Psoas muscle (tissue), 8 donors: ENCODE measurements around the gene FANCC. TPM values are rescaled to one million over a fixed set of nuclear protein-coding genes. Genes with fewer than 3 reads are reported as not detected.

Source experiments
- ATAC-seq, 4 donors: fragments of 200-7000 bp; cut with Tn5 transposase; one replicate each; pipeline ENCODE4 v1.9.1; 2020; ENCODE audit warnings: moderate library complexity in 3 of 4, mild to moderate bottlenecking in 2 of 4
- DNase-seq, 2 donors: peaks; one replicate each; pipeline ENCODE4 v3.0.0-alpha.2; 2020
- H3K27ac ChIP-seq: fragments of 200-600 bp; one replicate; pipeline ENCODE4 v1.8.0; 2022
- H3K27me3 ChIP-seq, 3 donors: fragments of 200-600 bp in 1 of 3; one replicate each; pipeline versions ENCODE4 v1.6.1 to v1.8.0; 2013 to 2022; ENCODE audit warnings: low read length in 2 of 3, mild to moderate bottlenecking in 2 of 3, moderate library complexity in 1 of 3; ENCODE audit not compliant: insufficient read depth in 3 of 3
- H3K36me3 ChIP-seq, 2 donors: fragments of 200-600 bp in 1 of 2; one replicate each; pipeline versions ENCODE4 v1.6.1 to v1.8.0; 2013 to 2022; ENCODE audit warnings: low read depth in 1 of 2, mild to moderate bottlenecking in 1 of 2, moderate library complexity in 1 of 2; ENCODE audit not compliant: insufficient read depth in 1 of 2
- H3K4me1 ChIP-seq: fragments of 200-600 bp; one replicate; pipeline ENCODE4 v1.8.0; 2022
- H3K4me3 ChIP-seq: fragments of 200-600 bp; one replicate; pipeline ENCODE4 v1.8.0; 2022; ENCODE audit warnings: mild to moderate bottlenecking
- H3K9me3 ChIP-seq: fragments of 200-600 bp; one replicate; pipeline ENCODE4 v1.8.0; 2022
- CTCF ChIP-seq: fragments of 200-600 bp; IDR thresholded peaks from one replicate; pipeline ENCODE4 v1.8.0; 2022; ENCODE audit warnings: antibody characterized with exemption
- WGBS, 3 donors: extraction: QIAGEN DNeasy Blood & Tissue Kit; methylation state at CpG; one replicate each; pipeline versions ENCODE4 v1.1.6 to v1.1.7; 2013; 5-methylcytosine and 5-hydroxymethylcytosine counted together
- intact Hi-C, 2 donors: fragments of 100-400 bp; cut with DNase I; formaldehyde crosslinking; loops; one replicate each; pipeline versions ENCODE4 v1.11.0 to v1.14.2; 2022
- polyA plus RNA-seq, 3 donors: library from polyadenylated mRNA; stranded (reverse); fragments of 200-250 nt; gene quantifications; one replicate each; pipeline ENCODE4 v1.2.3, GENCODE V29; 2013
- total RNA-seq, 4 donors: library from RNA; stranded (reverse); fragmentation: NEBNext Ultra II Directional in 2 of 4; extraction: Animal tissue kit (Norgen Biotek cat#: 25700) in 2 of 4; gene quantifications; one replicate each; pipeline versions ENCODE4 v1.2.1 to v1.2.4, GENCODE V29; 2021 to 2023
- donor health status: healthy with polysubstance abuse.
- donor health status: DM: no; HTN: no; CAD: no; lungs with moderate emphysema.
- donor health status: Bipolar disorder and iron deficiency.
- donor health status: healthy.
- donor health status: DM: yes; HTN: yes; CAD: no.
- donor health status: DM: no; HTN: no; CAD: no.
- donor health status: DM: no; HTN: no; CAD: no.
- donor health status: DM: yes; HTN: yes; CAD: no.

The FANCC gene
- total and polyA plus RNA-seq, 7 donors: 2.1 to 5.2 (median 3.6) TPM

DNA sequence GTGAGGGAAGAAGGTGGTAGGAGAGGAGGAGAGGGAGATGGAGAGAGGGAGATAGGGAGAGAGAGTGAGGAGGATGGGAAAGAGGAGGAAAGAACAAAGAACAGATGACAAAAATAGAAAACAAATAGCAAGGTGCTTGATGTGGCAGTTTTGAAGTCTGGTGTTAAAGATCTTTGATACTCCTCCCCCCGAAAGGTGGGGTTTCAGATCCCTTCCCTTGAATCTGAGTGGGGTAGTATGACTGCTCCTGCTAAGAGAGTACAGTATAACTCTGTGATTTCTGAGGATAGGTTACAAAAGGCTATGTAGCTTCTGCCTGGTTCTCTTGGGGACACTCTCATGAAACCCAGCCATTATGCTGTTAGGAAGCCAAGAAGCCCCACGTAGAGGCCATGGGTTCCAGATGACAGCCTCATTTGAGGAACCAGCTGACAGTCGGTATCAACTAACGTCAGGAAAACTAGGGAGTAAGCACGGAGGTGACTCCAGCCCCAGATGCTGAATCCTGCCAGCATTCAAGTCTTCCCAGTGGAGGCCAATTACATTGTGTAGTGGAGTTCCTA is 102.1 kb downstream of the FANCC start:
- H3K4me3 ChIP-seq: no peak overlapping the region
- peaks cover 7% of the 10 kb centered on the region for H3K4me1 ChIP-seq
- no peak for ATAC-seq
- DNase-seq: no peak
- no peaks in the 10 kb centered on the region for H3K9me3 ChIP-seq
- H3K27me3 ChIP-seq: no peaks in the 10 kb centered on the region
- no peak for TF ChIP-seq CTCF
- H3K27ac ChIP-seq: no peak overlapping the region
- no peaks in the 10 kb centered on the region for H3K36me3 ChIP-seq
- 33 to 51% (median 45%) methylated on average over 5 of the region's 5 CpGs for WGBS, 3 donors
- intact Hi-C loops: no loop called here

DNA sequence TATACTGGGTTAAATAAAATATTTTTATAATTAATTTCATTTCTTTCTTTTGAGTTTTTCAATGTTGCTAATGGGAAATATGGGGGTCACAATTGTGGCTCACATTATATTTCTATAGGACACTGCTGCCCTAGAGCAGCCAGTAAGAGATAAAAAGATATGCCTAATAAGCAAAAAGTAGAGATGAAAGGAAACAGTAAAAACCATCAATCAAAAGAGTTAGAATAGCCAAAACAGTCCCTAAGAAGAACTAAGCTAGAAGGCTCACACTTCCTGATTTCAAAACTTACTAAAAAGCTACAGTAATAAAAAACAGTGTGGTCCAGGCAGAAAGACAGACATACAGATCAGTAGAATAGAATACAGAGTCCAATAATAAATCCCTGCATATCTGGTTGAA is 104.4 kb downstream of the FANCC start:
- intact Hi-C loops: no loop called here
- DNase-seq (no peak), ATAC-seq (no peak)
- Histone ChIP-seq H3K27ac (no peak overlapping the region), H3K9me3 (no peaks in the 10 kb centered on the region), H3K4me3 (no peak overlapping the region), H3K27me3 (no peaks in the 10 kb centered on the region), H3K36me3 (no peaks in the 10 kb centered on the region), H3K4me1 (peaks cover 7% of the 10 kb centered on the region)
- TF ChIP-seq CTCF: no peak

GRCh38 chr9:95211028-95211427 is 106.5 kb downstream of the FANCC start:
- Histone ChIP-seq H3K27ac (no peak overlapping the region), H3K4me3 (no peak overlapping the region), H3K4me1 (peaks cover 7% of the 10 kb centered on the region), H3K27me3 (no peaks in the 10 kb centered on the region), H3K9me3 (no peaks in the 10 kb centered on the region), H3K36me3 (no peaks in the 10 kb centered on the region)
- intact Hi-C loops: no loop called here
- WGBS, 3 donors: 14 to 24% (median 14%) methylated on average over 1 of the region's 1 CpG
- DNase-seq (no peak), ATAC-seq (no peak)
- TF ChIP-seq CTCF: no peak

DNA sequence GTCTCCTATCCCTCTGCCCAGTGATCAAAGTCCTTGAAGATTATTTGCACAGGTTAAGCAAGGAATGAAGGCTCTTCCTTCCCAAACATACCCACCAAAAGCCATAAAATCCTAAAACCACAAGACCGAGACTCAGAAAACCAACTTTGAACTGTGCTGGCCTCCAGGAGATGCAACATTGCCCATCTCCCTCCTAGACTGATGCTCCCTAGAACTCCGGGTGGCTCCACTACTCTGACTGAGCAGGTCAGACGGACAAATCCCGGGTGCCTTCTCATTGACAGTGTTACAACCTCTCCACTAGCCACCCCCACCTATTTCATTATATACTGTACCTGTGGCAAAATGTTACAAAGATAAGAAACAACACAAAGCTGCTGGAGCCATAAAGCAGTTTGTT is 110.1 kb downstream of the FANCC start:
- Histone ChIP-seq H3K4me1 (peaks cover 7% of the 10 kb centered on the region), H3K9me3 (no peaks in the 10 kb centered on the region), H3K27ac (no peak overlapping the region), H3K36me3 (no peaks in the 10 kb centered on the region), H3K4me3 (no peak overlapping the region), H3K27me3 (no peaks in the 10 kb centered on the region)
- intact Hi-C loops: no loop called here
- DNase-seq (no peak), ATAC-seq (no peak)
- TF ChIP-seq CTCF: no peak
- WGBS, 3 donors: 93 to 95% (median 94%) methylated on average over 4 of the region's 4 CpGs

DNA sequence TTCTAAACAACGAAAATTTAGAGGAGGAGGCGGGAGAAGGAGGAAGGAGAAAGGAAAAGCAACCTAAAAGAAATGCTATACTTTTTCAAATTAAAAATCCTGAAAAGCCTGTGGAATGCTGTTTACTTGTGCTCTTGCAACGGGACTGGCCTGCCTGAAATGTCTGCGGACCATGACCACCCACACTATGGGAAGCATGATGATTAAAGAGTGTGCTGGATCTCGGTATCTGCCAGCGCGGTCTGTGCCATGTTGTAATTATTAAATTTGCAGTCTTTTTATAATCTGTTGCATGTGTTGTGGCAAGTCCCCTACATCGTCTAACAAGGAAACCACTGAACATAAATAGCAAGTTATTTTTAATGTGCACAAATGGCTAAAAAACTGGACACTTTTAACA is 111.4 kb downstream of the FANCC start:
- Histone ChIP-seq H3K27me3 (no peaks in the 10 kb centered on the region), H3K36me3 (no peaks in the 10 kb centered on the region), H3K9me3 (no peaks in the 10 kb centered on the region), H3K27ac (no peak overlapping the region), H3K4me1 (peaks cover 5% of the 10 kb centered on the region), H3K4me3 (no peak overlapping the region)
- ATAC-seq (no peak), DNase-seq (no peak)
- WGBS, 3 donors: 65 to 79% (median 71%) methylated on average over 8 of the region's 8 CpGs
- intact Hi-C loops: no loop called here
- no peak for TF ChIP-seq CTCF
